B cell (primary cell): ENCODE data around the gene LRP1. TPM values are rescaled to one million over a fixed set of nuclear protein-coding genes. Genes with fewer than 3 reads are reported as not detected.
A peak's percentile ranks its signal among the peaks of the same experiment; 100 is the strongest.

Experiments
- ATAC-seq: fragments of 200-7000 bp; cut with Tn5 transposase; one replicate; pipeline ENCODE4 v1.10.0; 2021; ENCODE audit warnings: low read depth, mild to moderate bottlenecking, moderate number of reproducible peaks, moderate library complexity
- CTCF ChIA-PET: fragments of 350-600 bp; sonication (Branson Sonifier 250); formaldehyde crosslinking; loops from one replicate; lab custom pipeline; 2021; ENCODE audit warnings: antibody characterized with exemption, inconsistent platforms; lab: Charles Lee
- POLR2A ChIA-PET: fragments of 350-600 bp; sonication (Branson Sonifier 250); formaldehyde crosslinking; loops from one replicate; lab custom pipeline; 2021; ENCODE audit warnings: antibody characterized with exemption; lab: Charles Lee
- DNase-seq: peaks from one replicate; pipeline ENCODE4 v3.0.0; 2013
- H2AFZ ChIP-seq: 2 replicates; pipeline ENCODE4 v1.6.1; 2012; ENCODE audit warnings: mild to moderate bottlenecking, low read depth, low read length; ENCODE audit not compliant: insufficient read depth, poor library complexity, severe bottlenecking
- H3K27ac ChIP-seq, 2 donors: 1 replicate in 1 of 2; 2 replicates in 1 of 2; pipeline ENCODE4 v1.5.1; 2012 to 2013; ENCODE audit warnings: low read length in 2 of 2, mild to moderate bottlenecking in 2 of 2, moderate library complexity in 1 of 2
- H3K27me3 ChIP-seq, 4 experiments: fragments of 200-600 bp in 1 of 4; sonication (generic) in 1 of 4; replicated peaks in 1 of 4; 1 replicate in 2 of 4; 2 replicates in 2 of 4; pipeline versions ENCODE4 v1.6.1 to v1.7.0; 2013 to 2016; ENCODE audit warnings: low read length in 3 of 4, mild to moderate bottlenecking in 2 of 4, mixed read lengths in 1 of 4, moderate library complexity in 1 of 4; ENCODE audit not compliant: insufficient read depth in 4 of 4, control insufficient read depth in 3 of 4; ENCODE audit errors: control extremely low read depth in 1 of 4
- H3K36me3 ChIP-seq, 2 experiments: replicated peaks in 1 of 2; 1 replicate in 1 of 2; 2 replicates in 1 of 2; pipeline versions ENCODE4 v1.6.1 to v1.7.1; 2013; ENCODE audit warnings: low read length in 1 of 2; ENCODE audit not compliant: insufficient read depth in 2 of 2, control insufficient read depth in 1 of 2; ENCODE audit errors: control extremely low read depth in 1 of 2, extremely low read depth in 1 of 2
- H3K4me1 ChIP-seq, 2 donors: fragments of 200-600 bp in 1 of 2; sonication (generic) in 1 of 2; 1 replicate in 1 of 2; 2 replicates in 1 of 2; pipeline versions ENCODE4 v1.5.1 to v1.6.1; 2013 to 2017; ENCODE audit warnings: low read length in 2 of 2; ENCODE audit not compliant: control insufficient read depth in 2 of 2, insufficient read depth in 2 of 2
- H3K4me2 ChIP-seq: replicated peaks from 2 replicates; pipeline ENCODE3; 2012; ENCODE audit warnings: mild to moderate bottlenecking, low read depth, low read length; ENCODE audit not compliant: poor library complexity, severe bottlenecking
- H3K4me3 ChIP-seq, 5 experiments: fragments of 200-600 bp in 1 of 5; sonication (generic) in 1 of 5; 1 replicate in 3 of 5; 2 replicates in 2 of 5; pipeline versions ENCODE4 v1.5.1 to v1.7.0; 2011 to 2016; ENCODE audit warnings: low read length in 4 of 5, mild to moderate bottlenecking in 4 of 5, low read depth in 2 of 5, control low read depth in 1 of 5, moderate library complexity in 1 of 5; ENCODE audit not compliant: insufficient read depth in 1 of 5; ENCODE audit errors: control extremely low read depth in 1 of 5, extremely low read depth in 1 of 5
- H3K79me2 ChIP-seq: fragments of 200-600 bp; sonication (generic); one replicate; pipeline ENCODE4 v1.6.0; 2016; ENCODE audit warnings: low read length; ENCODE audit not compliant: control insufficient read depth, insufficient read depth
- H3K9ac ChIP-seq: fragments of 200-600 bp; sonication (generic); 2 replicates; pipeline ENCODE4 v1.6.1; 2017; ENCODE audit warnings: mild to moderate bottlenecking, low read length, moderate library complexity
- H3K9me3 ChIP-seq, 3 donors: one replicate each; pipeline versions ENCODE4 v1.6.1 to v1.7.1; 2013; ENCODE audit warnings: low read length in 2 of 3; ENCODE audit not compliant: control insufficient read depth in 2 of 3, insufficient read depth in 1 of 3; ENCODE audit errors: control extremely low read depth in 1 of 3
- H4K20me1 ChIP-seq: 2 replicates; pipeline ENCODE4 v1.6.0; 2012; ENCODE audit warnings: mild to moderate bottlenecking, low read length; ENCODE audit not compliant: insufficient read depth, control insufficient read depth, poor library complexity, severe bottlenecking
- H3K27ac Mint-ChIP-seq: one replicate; pipeline ENCODE4 v1.8.0; 2021; ENCODE audit warnings: mixed read lengths
- H3K27me3 Mint-ChIP-seq: one replicate; pipeline ENCODE4 v1.8.0; 2021; ENCODE audit warnings: mixed read lengths
- H3K4me1 Mint-ChIP-seq: one replicate; pipeline ENCODE4 v1.8.0; 2021; ENCODE audit warnings: mixed read lengths
- H3K4me3 Mint-ChIP-seq: one replicate; pipeline ENCODE4 v1.8.0; 2021; ENCODE audit warnings: mixed read lengths
- H3K9me3 Mint-ChIP-seq: one replicate; pipeline ENCODE4 v1.8.0; 2022; ENCODE audit warnings: mixed read lengths; ENCODE audit not compliant: insufficient read depth
- EZH2 ChIP-seq: IDR thresholded peaks from 2 replicates; pipeline ENCODE4 v1.6.1; 2012; ENCODE audit warnings: borderline replicate concordance, low read depth, mild to moderate bottlenecking, moderate library complexity, low read length; ENCODE audit not compliant: insufficient read depth, poor library complexity, severe bottlenecking
- WGBS: methylation state at CpG from one replicate; pipeline ENCODE4 v1.1.5; 2013; ENCODE audit warnings: missing lambda C conversion rate; ENCODE audit not compliant: insufficient coverage; 5-methylcytosine and 5-hydroxymethylcytosine counted together
- intact Hi-C: fragments of 100-400 bp; cut with micrococcal nuclease; formaldehyde crosslinking; loops from one replicate; pipeline ENCODE4 v1.10.0; 2022
- polyA plus RNA-seq: library from polyadenylated mRNA; depleted of rRNA; stranded (reverse); fragments of >200 nt; gene quantifications from 2 replicates; pipeline ENCODE4 v1.2.3, GENCODE V29; 2012
- total RNA-seq, 2 donors: library from RNA; stranded (reverse); fragments of 120-200 nt in 1 of 2; gene quantifications; 1 replicate in 1 of 2; 2 replicates in 1 of 2; pipeline versions ENCODE4 v1.2.3 to v1.2.4, GENCODE V29; 2013 to 2022
- TF ChIP-seq, protein P1 (sequence below): fragments of 200-600 bp; IDR thresholded peaks from one replicate; pipeline ENCODE4 v1.8.0; 2022; ENCODE audit warnings: antibody characterized with exemption, mild to moderate bottlenecking

Gene LRP1
- total and polyA plus RNA-seq, 2 donors (not counting 1 experiment from before 2014, with no cell fraction given), result 2.0 to 4.1 TPM

DNA sequence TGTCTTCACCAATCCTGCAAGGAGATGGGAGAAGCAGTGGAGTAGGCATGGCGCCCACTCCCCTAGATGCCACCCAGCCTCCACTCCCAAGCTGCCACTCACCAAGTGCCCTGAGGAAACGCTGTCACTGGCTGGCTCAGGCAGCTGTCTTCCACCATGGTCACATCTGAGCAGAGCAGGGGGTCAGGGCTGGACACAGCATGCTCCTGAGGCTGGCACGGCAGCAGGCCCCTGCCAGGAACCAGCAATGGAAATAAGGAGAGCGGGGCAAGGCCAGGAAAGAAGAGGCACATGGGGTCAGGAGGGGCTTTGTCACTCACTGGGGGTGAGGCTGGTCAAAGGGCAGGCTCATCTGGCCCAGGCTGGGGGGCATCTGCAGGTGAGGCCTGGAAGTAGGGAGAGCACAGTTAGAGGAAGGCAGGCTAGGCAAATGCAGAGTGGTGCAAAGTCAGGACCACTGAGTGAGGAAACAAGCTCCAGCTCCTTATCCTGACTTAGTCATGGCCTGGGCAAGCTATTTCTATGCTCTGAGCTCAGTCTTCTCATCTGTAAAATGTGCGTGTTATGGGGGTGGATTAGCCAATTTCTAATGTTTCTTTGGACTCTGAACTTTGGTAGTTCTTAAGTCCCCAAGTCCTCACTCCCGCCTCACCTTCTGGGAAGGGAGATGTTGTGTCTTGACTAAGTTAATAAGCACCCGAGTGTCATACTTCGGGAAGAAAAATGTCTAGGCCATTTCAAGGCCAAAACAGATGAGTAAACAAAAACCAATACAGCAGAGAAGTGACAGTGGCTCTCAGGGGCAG is 31.3 kb upstream of the LRP1 start:
- Histone ChIP-seq H3K4me3 (no peak overlapping the region), H3K27ac (peak overlapping the region in 1 of 2 donors; percentile 7), H3K9me3 (no peaks in the 10 kb centered on the region), H2AFZ (no peak overlapping the region), H4K20me1 (peaks cover 41% of the 10 kb centered on the region), H3K36me3 (peaks cover 2 to 69% of the 10 kb centered on the region in 2 experiments), H3K4me1 (peaks cover 19 to 23% of the 10 kb centered on the region in 2 donors), H3K27me3 (no peaks in the 10 kb centered on the region), H3K9ac (no peak overlapping the region), H3K4me2 (no peak overlapping the region), H3K79me2 (peaks cover 15% of the 10 kb centered on the region)
- CTCF ChIA-PET, result interaction anchor here (0.6 to 18.5 kb wide), 5 partner anchors 9 to 404 kb away, joined by 3 to 406 read pairs (median 4); partner anchors contain the start of genes NEMP1 and STAT6
- no peaks in the 10 kb centered on the region for H3K27me3 Mint-ChIP-seq
- no peak overlapping the region for H3K4me3 Mint-ChIP-seq
- peak overlapping the region; percentile 59 for H3K27ac Mint-ChIP-seq
- TF ChIP-seq EZH2, result no peak
- TF ChIP-seq, protein P1, sequence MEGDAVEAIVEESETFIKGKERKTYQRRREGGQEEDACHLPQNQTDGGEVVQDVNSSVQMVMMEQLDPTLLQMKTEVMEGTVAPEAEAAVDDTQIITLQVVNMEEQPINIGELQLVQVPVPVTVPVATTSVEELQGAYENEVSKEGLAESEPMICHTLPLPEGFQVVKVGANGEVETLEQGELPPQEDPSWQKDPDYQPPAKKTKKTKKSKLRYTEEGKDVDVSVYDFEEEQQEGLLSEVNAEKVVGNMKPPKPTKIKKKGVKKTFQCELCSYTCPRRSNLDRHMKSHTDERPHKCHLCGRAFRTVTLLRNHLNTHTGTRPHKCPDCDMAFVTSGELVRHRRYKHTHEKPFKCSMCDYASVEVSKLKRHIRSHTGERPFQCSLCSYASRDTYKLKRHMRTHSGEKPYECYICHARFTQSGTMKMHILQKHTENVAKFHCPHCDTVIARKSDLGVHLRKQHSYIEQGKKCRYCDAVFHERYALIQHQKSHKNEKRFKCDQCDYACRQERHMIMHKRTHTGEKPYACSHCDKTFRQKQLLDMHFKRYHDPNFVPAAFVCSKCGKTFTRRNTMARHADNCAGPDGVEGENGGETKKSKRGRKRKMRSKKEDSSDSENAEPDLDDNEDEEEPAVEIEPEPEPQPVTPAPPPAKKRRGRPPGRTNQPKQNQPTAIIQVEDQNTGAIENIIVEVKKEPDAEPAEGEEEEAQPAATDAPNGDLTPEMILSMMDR, result no peak
- ATAC-seq (no peak), DNase-seq (no peak)
- no peaks in the 10 kb centered on the region for H3K9me3 Mint-ChIP-seq
- peaks cover 48% of the 10 kb centered on the region for H3K4me1 Mint-ChIP-seq
- intact Hi-C loops, result no loop called here
- POLR2A ChIA-PET, result interaction anchor here (0.7 to 2.4 kb wide), 6 partner anchors 9 to 15 kb away, joined by 3 to 10 read pairs (median 5); partner anchors contain the start of genes NAB2 and STAT6
- 93% methylated on average over 6 of the region's 8 CpGs for WGBS

DNA sequence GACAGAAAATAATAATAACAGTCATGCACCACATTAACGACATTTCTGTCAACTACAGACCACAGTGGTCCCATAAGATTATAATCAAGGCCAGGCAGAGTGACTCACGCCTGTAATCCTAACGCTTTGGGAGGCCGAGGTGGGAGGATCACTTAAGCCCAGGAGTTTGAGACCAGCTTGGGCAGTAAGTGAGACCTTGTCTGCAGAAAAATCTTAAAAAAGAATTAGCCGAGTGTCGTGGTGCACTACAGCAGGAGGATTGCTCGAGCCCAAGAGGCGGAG is 30.8 kb upstream of the LRP1 start:
- TF ChIP-seq, protein P1, result no peak
- no peak for TF ChIP-seq EZH2
- H3K9ac ChIP-seq, result no peak overlapping the region
- H3K27ac Mint-ChIP-seq, result peak overlapping the region; percentile 59
- CTCF ChIA-PET, result interaction anchor here (1.0 to 18.5 kb wide), 5 partner anchors 8 to 86 kb away, joined by 3 to 406 read pairs (median 10); partner anchors contain the start of genes NAB2, NEMP1 and STAT6
- intact Hi-C loops, result no loop called here
- no peaks in the 10 kb centered on the region for H3K27me3 Mint-ChIP-seq
- peaks cover 19 to 27% of the 10 kb centered on the region in 2 donors for H3K4me1 ChIP-seq
- no peak overlapping the region for H3K4me2 ChIP-seq
- peaks cover 2 to 71% of the 10 kb centered on the region in 2 experiments for H3K36me3 ChIP-seq
- H3K27ac ChIP-seq, result no peak overlapping the region
- H3K4me1 Mint-ChIP-seq, result peaks cover 51% of the 10 kb centered on the region
- no peaks in the 10 kb centered on the region for H3K9me3 ChIP-seq
- no peak overlapping the region for H3K4me3 ChIP-seq
- ATAC-seq, result no peak
- H3K4me3 Mint-ChIP-seq, result no peak overlapping the region
- H3K79me2 ChIP-seq, result peaks cover 17% of the 10 kb centered on the region
- POLR2A ChIA-PET, result interaction anchor here (0.7 to 2.4 kb wide), 5 partner anchors 9 to 25 kb away, joined by 3 to 10 read pairs (median 4); partner anchors contain the start of genes NAB2 and STAT6
- H3K27me3 ChIP-seq, result no peaks in the 10 kb centered on the region
- WGBS, result 96% methylated on average over 7 of the region's 8 CpGs
- H2AFZ ChIP-seq, result no peak overlapping the region
- DNase-seq, result no peak
- peaks cover 47% of the 10 kb centered on the region for H4K20me1 ChIP-seq
- H3K9me3 Mint-ChIP-seq, result no peaks in the 10 kb centered on the region
